Measurements from ENCODE around the gene TTC4.

- TF ChIP-seq ARNT (IDR thresholded peaks at IDR 0.05), result no peak
- TF ChIP-seq BHLHE40 (IDR thresholded peaks at IDR 0.05; ENCODE audit: borderline replicate concordance), result no peak
- no peak for TF ChIP-seq LEF1 (IDR thresholded peaks at IDR 0.05; ENCODE audit: borderline replicate concordance)
- no peak for TF ChIP-seq FOXK2 (IDR thresholded peaks at IDR 0.05)
- peak; percentile 68; the same call in 1 of the 2 replicates for TF ChIP-seq ELF4 (IDR thresholded peaks at IDR 0.05)
- TF ChIP-seq SUZ12 (IDR thresholded peaks at IDR 0.05), result no peak
- no peak for TF ChIP-seq FOXA1 (IDR thresholded peaks at IDR 0.05)
- no peak for TF ChIP-seq TARDBP (IDR thresholded peaks at IDR 0.05)
- TF ChIP-seq SP1 (IDR thresholded peaks at IDR 0.05), result no peak
- TF ChIP-seq HDGF (IDR thresholded peaks at IDR 0.05; ENCODE audit: borderline replicate concordance), result peak; percentile 99
- TF ChIP-seq PKNOX1 (IDR thresholded peaks at IDR 0.05), result peak; percentile 69
Observed at GRCh38 chr1:54764133-54764921, 48.7 kb downstream of the TTC4 start, which contains the start of gene PARS2.
